ENCODE data around the gene EIF4G1.

GRCh38 chr3:184338511-184338945 is 24.1 kb downstream of the EIF4G1 start:
- peak; percentile 67 for TF ChIP-seq CTCF (IDR thresholded peaks at IDR 0.05; ENCODE audit: poor library complexity, severe bottlenecking)
- TF ChIP-seq EZH2 (IDR thresholded peaks at IDR 0.05; ENCODE audit: borderline replicate concordance, insufficient read depth, low read length, poor library complexity, severe bottlenecking) = no peak
- peak; percentile 92 for TF ChIP-seq POLR2AphosphoS5 (IDR thresholded peaks at IDR 0.05)
- peak; percentile 96 for TF ChIP-seq MXI1 (conservative IDR thresholded peaks at IDR 0.05; ENCODE audit: poor library complexity, severe bottlenecking)

All from neural cell (in vitro differentiated cells).